Gastroesophageal sphincter (tissue), 3 donors: Measurements from ENCODE around the gene SEC61G.

ENCODE experiments used
- EP300 ChIP-seq: sonication (generic); formaldehyde crosslinking; IDR thresholded peaks from one replicate; pipeline ENCODE4 v1.6.1; 2017; ENCODE audit warnings: antibody characterized with exemption, mild to moderate bottlenecking
- POLR2A ChIP-seq, 2 donors: fragments of 450-650 bp; IDR thresholded peaks; one replicate each; pipeline ENCODE4 v1.6.1; 2017; ENCODE audit warnings: antibody characterized with exemption in 2 of 2, mild to moderate bottlenecking in 2 of 2, moderate library complexity in 1 of 2
- POLR2AphosphoS5 ChIP-seq: sonication (generic); formaldehyde crosslinking; IDR thresholded peaks from one replicate; pipeline ENCODE4 v1.6.1; 2017; ENCODE audit warnings: antibody characterized with exemption
- TF ChIP-seq, protein P1 (sequence below), 4 experiments: fragments of 200-600 bp in 2 of 4; fragments of 450-650 bp in 2 of 4; sonication (generic) in 1 of 4; IDR thresholded peaks; one replicate each; pipeline ENCODE4 v1.5.1; 2017 to 2019; ENCODE audit warnings: antibody characterized with exemption in 4 of 4, mild to moderate bottlenecking in 2 of 4, moderate library complexity in 2 of 4

- TF ChIP-seq POLR2AphosphoS5: no peak
- TF ChIP-seq, protein P1, sequence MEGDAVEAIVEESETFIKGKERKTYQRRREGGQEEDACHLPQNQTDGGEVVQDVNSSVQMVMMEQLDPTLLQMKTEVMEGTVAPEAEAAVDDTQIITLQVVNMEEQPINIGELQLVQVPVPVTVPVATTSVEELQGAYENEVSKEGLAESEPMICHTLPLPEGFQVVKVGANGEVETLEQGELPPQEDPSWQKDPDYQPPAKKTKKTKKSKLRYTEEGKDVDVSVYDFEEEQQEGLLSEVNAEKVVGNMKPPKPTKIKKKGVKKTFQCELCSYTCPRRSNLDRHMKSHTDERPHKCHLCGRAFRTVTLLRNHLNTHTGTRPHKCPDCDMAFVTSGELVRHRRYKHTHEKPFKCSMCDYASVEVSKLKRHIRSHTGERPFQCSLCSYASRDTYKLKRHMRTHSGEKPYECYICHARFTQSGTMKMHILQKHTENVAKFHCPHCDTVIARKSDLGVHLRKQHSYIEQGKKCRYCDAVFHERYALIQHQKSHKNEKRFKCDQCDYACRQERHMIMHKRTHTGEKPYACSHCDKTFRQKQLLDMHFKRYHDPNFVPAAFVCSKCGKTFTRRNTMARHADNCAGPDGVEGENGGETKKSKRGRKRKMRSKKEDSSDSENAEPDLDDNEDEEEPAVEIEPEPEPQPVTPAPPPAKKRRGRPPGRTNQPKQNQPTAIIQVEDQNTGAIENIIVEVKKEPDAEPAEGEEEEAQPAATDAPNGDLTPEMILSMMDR (IDR thresholded peaks at IDR 0.05): no peak
- TF ChIP-seq POLR2A (IDR thresholded peaks at IDR 0.05): no peak
- no peak for TF ChIP-seq EP300
These were observed 16.1 kb upstream of the SEC61G start for GRCh38 chr7:54774785-54775740.
